Stomach (tissue), 9 donors: ENCODE data around the gene MCTP2. TPM values are rescaled to one million over a fixed set of nuclear protein-coding genes. Genes with fewer than 3 reads are reported as not detected.

Experiments used
- DNase-seq, 2 donors: peaks; one replicate each; pipeline versions ENCODE4 v3.0.0 to v3.0.0-alpha.2; 2013 to 2019
- H3K27ac ChIP-seq, 5 donors: fragments of 200-600 bp in 4 of 5; sonication (generic) in 4 of 5; one replicate each; pipeline ENCODE4 v1.5.1; 2013 to 2019; ENCODE audit warnings: mild to moderate bottlenecking in 1 of 5, moderate library complexity in 1 of 5
- H3K27me3 ChIP-seq, 3 donors: fragments of 200-600 bp; sonication (generic); one replicate each; pipeline ENCODE4 v1.5.1; 2017 to 2019; ENCODE audit warnings: mixed run types in 1 of 3
- H3K36me3 ChIP-seq, 4 donors: fragments of 200-600 bp; sonication (generic); 1 replicate in 3 of 4; 2 replicates in 1 of 4; pipeline ENCODE4 v1.5.1; 2016 to 2019
- H3K4me1 ChIP-seq, 4 donors: fragments of 200-600 bp; sonication (generic); one replicate each; pipeline ENCODE4 v1.5.1; 2016 to 2019
- H3K4me3 ChIP-seq, 4 donors: fragments of 200-600 bp; sonication (generic) in 3 of 4; one replicate each; pipeline ENCODE4 v1.5.1; 2016 to 2019; ENCODE audit warnings: mild to moderate bottlenecking in 1 of 4
- H3K9me3 ChIP-seq, 4 donors: fragments of 200-600 bp; sonication (generic); one replicate each; pipeline ENCODE4 v1.5.1; 2016 to 2019
- CTCF ChIP-seq, 7 experiments: fragments of 450-650 bp in 4 of 7; fragments of 200-600 bp in 3 of 7; sonication (generic) in 3 of 7; IDR thresholded peaks; one replicate each; pipeline ENCODE4 v1.5.1; 2016 to 2019; ENCODE audit warnings: antibody characterized with exemption in 7 of 7, control low read depth in 2 of 7, mild to moderate bottlenecking in 1 of 7
- EP300 ChIP-seq: sonication (generic); formaldehyde crosslinking; IDR thresholded peaks from one replicate; pipeline ENCODE4 v1.6.1; 2017; ENCODE audit warnings: antibody characterized with exemption
- POLR2A ChIP-seq, 4 donors: fragments of 450-650 bp; IDR thresholded peaks; one replicate each; pipeline ENCODE4 v1.6.1; 2016; ENCODE audit warnings: antibody characterized with exemption in 4 of 4, control low read depth in 2 of 4, mild to moderate bottlenecking in 1 of 4, moderate library complexity in 1 of 4
- POLR2AphosphoS5 ChIP-seq, 3 donors: sonication (generic); formaldehyde crosslinking; IDR thresholded peaks; one replicate each; pipeline ENCODE4 v1.6.1; 2016; ENCODE audit warnings: antibody characterized with exemption in 3 of 3
- WGBS, 5 donors: extraction: QIAGEN DNeasy Blood & Tissue Kit in 3 of 5; methylation state at CpG; one replicate each; pipeline versions ENCODE4 v1.1.5 to v1.1.7; 2013 to 2018; 5-methylcytosine and 5-hydroxymethylcytosine counted together
- intact Hi-C: fragments of 100-400 bp; cut with DNase I; formaldehyde crosslinking; loops from one replicate; pipeline ENCODE4 v1.15.1; 2023; ENCODE audit warnings: low total_unique reads
- polyA plus RNA-seq, 3 donors: library from polyadenylated mRNA; stranded (reverse); fragments of 200-250 nt; gene quantifications; one replicate each; pipeline ENCODE4 v1.2.3, GENCODE V29; 2013
- total RNA-seq, 5 donors: library from RNA; depleted of rRNA; stranded (reverse); fragments of >200 nt; gene quantifications; one replicate each; pipeline versions ENCODE4 v1.1.0 to v1.2.3, GENCODE V29; 2014 to 2016
- donor health status: healthy with polysubstance abuse.
- donor health status: Bipolar disorder and iron deficiency.
- donor health status: healthy.

Gene MCTP2
- total and polyA plus RNA-seq, 8 donors, result 2.8 to 62.4 (median 15.4) TPM

- Histone ChIP-seq H3K27me3 (no peaks in the 10 kb centered on the region), H3K4me3 (no peak overlapping the region), H3K4me1 (no peaks in the 10 kb centered on the region), H3K9me3 (no peaks in the 10 kb centered on the region), H3K27ac (no peak overlapping the region), H3K36me3 (peaks cover 0 to 27% (median 9%) of the 10 kb centered on the region in 4 donors)
- intact Hi-C loops, result no loop called here
- TF ChIP-seq POLR2AphosphoS5 (IDR thresholded peaks at IDR 0.05), result no peak
- no peak for TF ChIP-seq CTCF (IDR thresholded peaks at IDR 0.05)
- no peak for TF ChIP-seq POLR2A (IDR thresholded peaks at IDR 0.05)
- TF ChIP-seq EP300, result no peak
- DNase-seq, result no peak
- WGBS, 5 donors, result 80 to 85% (median 82%) methylated on average over 9 of the region's 9 CpGs
Observed at GRCh38 chr15:94404733-94405283, 173.4 kb downstream of the MCTP2 start.

GRCh38 chr15:94411285-94411684, 179.9 kb downstream of the MCTP2 start:
- 75 to 84% (median 81%) methylated on average over 5 of the region's 5 CpGs for WGBS, 5 donors
- Histone ChIP-seq H3K4me1 (peaks cover 0 to 26% (median 13%) of the 10 kb centered on the region in 4 donors), H3K36me3 (peaks cover 0 to 10% (median 2%) of the 10 kb centered on the region in 4 donors), H3K27me3 (no peaks in the 10 kb centered on the region), H3K27ac (no peak overlapping the region), H3K9me3 (no peaks in the 10 kb centered on the region), H3K4me3 (no peak overlapping the region)
- TF ChIP-seq CTCF (IDR thresholded peaks at IDR 0.05), result no peak
- intact Hi-C loops, result no loop called here
- DNase-seq, result no peak

- TF ChIP-seq CTCF (IDR thresholded peaks at IDR 0.05), result no peak
- no peak for TF ChIP-seq EP300
- TF ChIP-seq POLR2AphosphoS5 (IDR thresholded peaks at IDR 0.05), result no peak
- no peak for TF ChIP-seq POLR2A (IDR thresholded peaks at IDR 0.05)
- peaks cover 0 to 30% (median 13%) of the 10 kb centered on the region in 4 donors for H3K4me1 ChIP-seq
Observed at GRCh38 chr15:94411846-94412245, 180.5 kb downstream of the MCTP2 start.

GRCh38 chr15:94412979-94413746, 181.8 kb downstream of the MCTP2 start:
- WGBS, 5 donors, result 30 to 36% (median 31%) methylated on average over 6 of the region's 6 CpGs
- peaks cover 0 to 34% (median 13%) of the 10 kb centered on the region in 4 donors for H3K4me1 ChIP-seq
- TF ChIP-seq POLR2AphosphoS5 (IDR thresholded peaks at IDR 0.05) (no peak), CTCF (IDR thresholded peaks at IDR 0.05) (no peak), POLR2A (IDR thresholded peaks at IDR 0.05) (no peak), EP300 (no peak)
- intact Hi-C loops, result no loop called here
- H3K27me3 ChIP-seq, result no peaks in the 10 kb centered on the region
- no peak overlapping the region for H3K4me3 ChIP-seq
- DNase-seq, result peak in 1 of 2 donors; percentile 65
- H3K27ac ChIP-seq, result no peak overlapping the region
- H3K9me3 ChIP-seq, result no peaks in the 10 kb centered on the region
- peaks cover 0 to 10% (median 2%) of the 10 kb centered on the region in 4 donors for H3K36me3 ChIP-seq

More at GRCh38 chr15:94411846-94412245, 180.5 kb downstream of the MCTP2 start:
- Histone ChIP-seq H3K27me3 (no peaks in the 10 kb centered on the region), H3K9me3 (no peaks in the 10 kb centered on the region), H3K27ac (no peak overlapping the region), H3K36me3 (peaks cover 0 to 10% (median 2%) of the 10 kb centered on the region in 4 donors), H3K4me3 (no peak overlapping the region)
- DNase-seq, result no peak
- intact Hi-C loops, result no loop called here
- 88 to 100% (median 90%) methylated on average over 2 of the region's 2 CpGs for WGBS, 5 donors
